ENCODE results near the gene NAB2. TPM values are rescaled to one million over a fixed set of nuclear protein-coding genes. Genes with fewer than 3 reads are reported as not detected.

Gene NAB2
- total and polyA plus RNA-seq, 9 of the 15 experiments (the other 6 are each of a cell fraction or from before 2014, with no cell fraction given), result 0.45 to 40.9 (median 20.4) TPM

- TF ChIP-seq PCBP2 (IDR thresholded peaks at IDR 0.05; ENCODE audit: low read depth, low read length, poor library complexity, severe bottlenecking) (no peak), KDM1A (IDR thresholded peaks at IDR 0.05) (peak in 1 of 2 experiments; percentile 88; a peak in 2 of 4 replicates), MTA3 (IDR thresholded peaks at IDR 0.05; ENCODE audit: borderline replicate concordance) (peak; percentile 77), HNRNPK (IDR thresholded peaks at IDR 0.05; ENCODE audit: low read depth, low read length, poor library complexity, severe bottlenecking) (peak; percentile 19), GABPA (tag; conservative IDR thresholded peaks at IDR 0.05; ENCODE audit: low read depth) (peak; percentile 61), ARID4B (CRISPR knock-in tag; IDR thresholded peaks at IDR 0.05) (peak; percentile 51), E2F4 (CRISPR knock-in tag; IDR thresholded peaks at IDR 0.05; ENCODE audit: low read depth) (0 out of 2 replicates have a peak, but pooled peaks have one; percentile 50), TARDBP (IDR thresholded peaks at IDR 0.05) (0 out of 2 replicates have a peak, but pooled peaks have one; percentile 62), CREB3L1 (IDR thresholded peaks at IDR 0.05; ENCODE audit: borderline replicate concordance, low read depth) (peak; percentile 76; the same call in 1 of the 2 replicates), HDAC1 (IDR thresholded peaks at IDR 0.05) (peak in 1 of 2 experiments; percentile 82; a peak in 2 of 4 replicates), POLR2G (IDR thresholded peaks at IDR 0.05; ENCODE audit: low read depth, low read length) (peak; percentile 77), ZNF445 (CRISPR knock-in tag; IDR thresholded peaks at IDR 0.05; ENCODE audit: low read depth) (0 out of 2 replicates have a peak, but pooled peaks have one; percentile 19), RNF2 (IDR thresholded peaks at IDR 0.05) (peak; percentile 81), MLLT1 (IDR thresholded peaks at IDR 0.05) (peak in 1 of 2 experiments; percentile 67; a peak in 1 of 4 replicates), FOS (IDR thresholded peaks at IDR 0.05; ENCODE audit: extremely low read depth, insufficient read length) (no peak), TBP (optimal IDR thresholded peaks at IDR 0.05; ENCODE audit: low read depth, low read length) (peak; percentile 19)
Measured at GRCh38 chr12:57088354-57089270, at the start of gene NAB2 (continued).

Measured in K562 (cell line).